ENCODE results near the gene KCNMB4.

DNA sequence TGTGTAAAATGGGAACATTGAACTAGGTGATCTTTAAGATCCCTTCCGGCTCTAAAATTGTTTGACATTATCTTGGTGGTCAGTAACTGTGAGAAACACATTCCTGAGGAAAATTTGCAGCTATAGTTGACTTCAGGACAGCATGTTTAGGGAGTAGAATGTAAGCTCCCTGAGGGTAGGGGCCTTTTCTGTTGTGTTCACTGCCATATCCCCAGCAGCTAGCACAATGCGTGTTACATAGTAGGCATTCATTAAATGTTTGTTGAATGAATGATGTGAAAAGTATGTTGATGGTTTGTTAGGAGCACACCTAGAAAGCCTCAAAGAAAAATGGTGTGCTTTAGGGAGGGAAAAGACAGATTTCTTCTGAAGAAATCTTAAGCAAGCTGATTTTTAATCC lies 38.5 kb upstream of the KCNMB4 start:
- TF ChIP-seq, protein P1, sequence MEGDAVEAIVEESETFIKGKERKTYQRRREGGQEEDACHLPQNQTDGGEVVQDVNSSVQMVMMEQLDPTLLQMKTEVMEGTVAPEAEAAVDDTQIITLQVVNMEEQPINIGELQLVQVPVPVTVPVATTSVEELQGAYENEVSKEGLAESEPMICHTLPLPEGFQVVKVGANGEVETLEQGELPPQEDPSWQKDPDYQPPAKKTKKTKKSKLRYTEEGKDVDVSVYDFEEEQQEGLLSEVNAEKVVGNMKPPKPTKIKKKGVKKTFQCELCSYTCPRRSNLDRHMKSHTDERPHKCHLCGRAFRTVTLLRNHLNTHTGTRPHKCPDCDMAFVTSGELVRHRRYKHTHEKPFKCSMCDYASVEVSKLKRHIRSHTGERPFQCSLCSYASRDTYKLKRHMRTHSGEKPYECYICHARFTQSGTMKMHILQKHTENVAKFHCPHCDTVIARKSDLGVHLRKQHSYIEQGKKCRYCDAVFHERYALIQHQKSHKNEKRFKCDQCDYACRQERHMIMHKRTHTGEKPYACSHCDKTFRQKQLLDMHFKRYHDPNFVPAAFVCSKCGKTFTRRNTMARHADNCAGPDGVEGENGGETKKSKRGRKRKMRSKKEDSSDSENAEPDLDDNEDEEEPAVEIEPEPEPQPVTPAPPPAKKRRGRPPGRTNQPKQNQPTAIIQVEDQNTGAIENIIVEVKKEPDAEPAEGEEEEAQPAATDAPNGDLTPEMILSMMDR (IDR thresholded peaks at IDR 0.05; ENCODE audit: poor library complexity) = no peak
- TF ChIP-seq EZH2phosphoT487 (IDR thresholded peaks at IDR 0.05; ENCODE audit: low read depth, severe bottlenecking, unreplicated experiment) (no peak), EZH2 (IDR thresholded peaks at IDR 0.05; ENCODE audit: borderline replicate concordance) (no peak)
